Smooth muscle cell (in vitro differentiated cells): ENCODE results near the gene SLC25A46. TPM values are rescaled to one million over a fixed set of nuclear protein-coding genes. Genes with fewer than 3 reads are reported as not detected.

ENCODE experiments used
- DNase-seq: peaks from one replicate; lab custom pipeline; 2025; ENCODE audit not compliant: unreplicated experiment; lab: John Stamatoyannopoulos, UW
- H2AFZ ChIP-seq: fragments of 200-600 bp; sonication (generic); 2 replicates; pipeline ENCODE4 v1.6.0; 2016; ENCODE audit warnings: antibody characterized with exemption, low read depth, mild to moderate bottlenecking
- H3F3A ChIP-seq: fragments of 200-600 bp; sonication (generic); 2 replicates; pipeline ENCODE4 v1.6.0; 2017; ENCODE audit warnings: antibody characterized with exemption, low read depth
- H3K27ac ChIP-seq: fragments of 200-600 bp; sonication (generic); 2 replicates; pipeline ENCODE4 v1.5.1; 2016; ENCODE audit warnings: low read depth, mild to moderate bottlenecking
- H3K27me3 ChIP-seq: fragments of 200-600 bp; sonication (generic); 2 replicates; pipeline ENCODE4 v1.6.1; 2016; ENCODE audit warnings: low read depth, mild to moderate bottlenecking
- H3K36me3 ChIP-seq: fragments of 200-600 bp; sonication (generic); 2 replicates; pipeline ENCODE4 v1.5.1; 2016; ENCODE audit warnings: low read depth
- H3K4me1 ChIP-seq: fragments of 200-600 bp; sonication (generic); 2 replicates; pipeline ENCODE4 v1.5.1; 2016; ENCODE audit warnings: low read depth
- H3K4me2 ChIP-seq: fragments of 200-600 bp; sonication (generic); 2 replicates; pipeline ENCODE4 v1.6.0; 2016; ENCODE audit warnings: mild to moderate bottlenecking
- H3K4me3 ChIP-seq: fragments of 200-600 bp; sonication (generic); 2 replicates; pipeline ENCODE4 v1.5.1; 2016; ENCODE audit warnings: mild to moderate bottlenecking
- H3K79me2 ChIP-seq: fragments of 200-600 bp; sonication (generic); 2 replicates; pipeline ENCODE4 v1.6.0; 2016; ENCODE audit warnings: low read depth, mild to moderate bottlenecking
- H3K9ac ChIP-seq: fragments of 200-600 bp; sonication (generic); 2 replicates; pipeline ENCODE4 v1.6.0; 2016; ENCODE audit warnings: low read depth
- H3K9me3 ChIP-seq: fragments of 200-600 bp; sonication (generic); replicated peaks from 2 replicates; pipeline ENCODE4 v1.5.1; 2016; ENCODE audit warnings: low read depth
- H4K20me1 ChIP-seq: fragments of 200-600 bp; sonication (generic); 2 replicates; pipeline ENCODE4 v1.6.0; 2016; ENCODE audit warnings: low read depth
- WGBS: methylation state at CpG from one replicate; pipeline ENCODE4 v1.1.7; 2016; ENCODE audit warnings: low lambda C conversion rate; 5-methylcytosine and 5-hydroxymethylcytosine counted together
- polyA plus RNA-seq: library from polyadenylated mRNA; unstranded; fragments of >200 nt; fragmentation: Nextera tagmentation; extraction: Ambion mirVana; gene quantifications from 2 replicates; pipeline ENCODE4 v1.2.1, GENCODE V29; 2016
- total RNA-seq: library from RNA; depleted of rRNA; stranded (reverse); fragments of >200 nt; gene quantifications from 2 replicates; pipeline ENCODE4 v1.2.3, GENCODE V29; 2014
- TF ChIP-seq, protein P1 (sequence below): fragments of 200-600 bp; sonication (generic); IDR thresholded peaks from 2 replicates; pipeline ENCODE4 v1.5.1; 2017; ENCODE audit warnings: borderline replicate concordance, mild to moderate bottlenecking, antibody characterized with exemption; ENCODE audit not compliant: insufficient read depth, poor library complexity, severe bottlenecking

The SLC25A46 gene
- total and polyA plus RNA-seq, 2 experiments from 2014 or later, result 22.4 to 58.3 TPM

DNA sequence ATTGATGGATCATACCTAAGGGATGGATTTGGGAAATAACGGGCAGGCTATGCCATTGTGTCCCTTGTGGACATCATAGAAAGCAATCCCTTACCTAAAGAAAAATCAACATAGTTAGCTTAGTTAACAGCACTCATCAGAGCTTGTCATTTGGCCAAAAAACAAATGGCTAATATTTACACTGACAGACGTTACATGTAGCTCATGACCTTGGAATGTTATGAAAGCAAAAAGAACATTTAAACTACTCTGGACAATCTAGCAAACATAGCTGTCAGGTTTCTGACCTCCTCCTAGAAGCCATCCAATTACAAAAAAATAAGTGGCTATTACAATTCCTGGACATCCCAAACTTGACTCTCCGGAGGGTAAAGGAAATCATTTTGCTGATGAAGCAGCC, 36.1 kb upstream of the SLC25A46 start:
- Histone ChIP-seq H3K9ac (no peak overlapping the region), H3K27me3 (no peaks in the 10 kb centered on the region), H3K36me3 (no peaks in the 10 kb centered on the region), H3K4me3 (no peak overlapping the region), H3K27ac (no peak overlapping the region), H3K4me2 (no peak overlapping the region), H3K79me2 (no peaks in the 10 kb centered on the region), H2AFZ (no peak overlapping the region), H3K4me1 (no peaks in the 10 kb centered on the region), H3K9me3 (no peaks in the 10 kb centered on the region), H4K20me1 (no peaks in the 10 kb centered on the region), H3F3A (no peaks in the 10 kb centered on the region)
- 79% methylated on average over 3 of the region's 3 CpGs for WGBS
- no peak for DNase-seq
- TF ChIP-seq, protein P1, sequence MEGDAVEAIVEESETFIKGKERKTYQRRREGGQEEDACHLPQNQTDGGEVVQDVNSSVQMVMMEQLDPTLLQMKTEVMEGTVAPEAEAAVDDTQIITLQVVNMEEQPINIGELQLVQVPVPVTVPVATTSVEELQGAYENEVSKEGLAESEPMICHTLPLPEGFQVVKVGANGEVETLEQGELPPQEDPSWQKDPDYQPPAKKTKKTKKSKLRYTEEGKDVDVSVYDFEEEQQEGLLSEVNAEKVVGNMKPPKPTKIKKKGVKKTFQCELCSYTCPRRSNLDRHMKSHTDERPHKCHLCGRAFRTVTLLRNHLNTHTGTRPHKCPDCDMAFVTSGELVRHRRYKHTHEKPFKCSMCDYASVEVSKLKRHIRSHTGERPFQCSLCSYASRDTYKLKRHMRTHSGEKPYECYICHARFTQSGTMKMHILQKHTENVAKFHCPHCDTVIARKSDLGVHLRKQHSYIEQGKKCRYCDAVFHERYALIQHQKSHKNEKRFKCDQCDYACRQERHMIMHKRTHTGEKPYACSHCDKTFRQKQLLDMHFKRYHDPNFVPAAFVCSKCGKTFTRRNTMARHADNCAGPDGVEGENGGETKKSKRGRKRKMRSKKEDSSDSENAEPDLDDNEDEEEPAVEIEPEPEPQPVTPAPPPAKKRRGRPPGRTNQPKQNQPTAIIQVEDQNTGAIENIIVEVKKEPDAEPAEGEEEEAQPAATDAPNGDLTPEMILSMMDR, result no peak

DNA sequence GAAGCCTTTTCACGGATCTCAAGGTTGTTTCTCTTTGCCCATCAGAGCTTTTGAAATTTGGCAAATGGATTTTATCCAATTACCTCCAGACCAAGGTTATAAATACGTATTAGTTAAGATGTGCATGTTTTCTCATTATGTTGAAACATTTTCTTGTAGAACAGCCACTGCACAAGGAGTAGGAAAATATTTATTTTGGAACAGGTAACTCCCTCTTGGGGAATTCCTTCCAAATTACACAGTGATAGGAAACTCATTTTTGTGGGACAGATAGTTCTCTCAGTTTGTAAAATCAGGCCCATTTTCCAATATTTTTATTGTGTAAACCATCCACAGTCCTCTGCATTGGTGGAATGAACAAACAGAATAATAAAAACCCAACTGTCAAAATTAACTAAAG, 35.3 kb upstream of the SLC25A46 start:
- TF ChIP-seq, protein P1, result no peak
- H3K4me3 ChIP-seq, result no peak overlapping the region
- DNase-seq, result no peak
- H3K27ac ChIP-seq, result no peak overlapping the region
- no peaks in the 10 kb centered on the region for H3F3A ChIP-seq
- H3K9ac ChIP-seq, result no peak overlapping the region
- no peaks in the 10 kb centered on the region for H3K79me2 ChIP-seq
- H3K36me3 ChIP-seq, result no peaks in the 10 kb centered on the region
- no peaks in the 10 kb centered on the region for H4K20me1 ChIP-seq
- H3K9me3 ChIP-seq, result no peaks in the 10 kb centered on the region
- H3K4me1 ChIP-seq, result no peaks in the 10 kb centered on the region
- no peak overlapping the region for H3K4me2 ChIP-seq
- H3K27me3 ChIP-seq, result no peaks in the 10 kb centered on the region
- 78% methylated on average over 2 of the region's 2 CpGs for WGBS
- no peak overlapping the region for H2AFZ ChIP-seq

DNA sequence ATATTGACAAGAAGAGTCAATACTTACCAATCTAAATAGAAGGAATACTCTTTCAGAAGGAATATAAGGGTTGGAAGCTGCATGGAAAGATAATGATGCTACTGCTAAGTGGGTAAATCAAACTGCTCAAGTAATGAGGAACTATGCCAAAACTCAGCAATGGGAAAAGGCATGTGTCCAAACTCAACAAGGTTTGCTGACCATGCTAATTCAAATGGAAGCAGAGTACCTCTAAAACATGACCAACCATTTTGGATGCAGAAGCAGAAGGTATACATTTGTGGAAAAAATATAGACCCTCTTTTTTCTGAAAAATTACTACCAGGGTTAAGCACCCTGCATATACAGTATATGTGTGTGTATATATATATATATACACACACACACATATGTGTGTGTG, 33.5 kb upstream of the SLC25A46 start:
- no peak overlapping the region for H3K4me2 ChIP-seq
- H3K4me1 ChIP-seq, result no peaks in the 10 kb centered on the region
- TF ChIP-seq, protein P1, result no peak
- no peaks in the 10 kb centered on the region for H3K27me3 ChIP-seq
- no peak overlapping the region for H3K27ac ChIP-seq
- no peak for DNase-seq
- no peaks in the 10 kb centered on the region for H4K20me1 ChIP-seq
- H3K9me3 ChIP-seq, result no peaks in the 10 kb centered on the region
- no peak overlapping the region for H3K4me3 ChIP-seq
- no peak overlapping the region for H3K9ac ChIP-seq
- H3K36me3 ChIP-seq, result no peaks in the 10 kb centered on the region
- no peaks in the 10 kb centered on the region for H3F3A ChIP-seq
- no peak overlapping the region for H2AFZ ChIP-seq
- H3K79me2 ChIP-seq, result no peaks in the 10 kb centered on the region

DNA sequence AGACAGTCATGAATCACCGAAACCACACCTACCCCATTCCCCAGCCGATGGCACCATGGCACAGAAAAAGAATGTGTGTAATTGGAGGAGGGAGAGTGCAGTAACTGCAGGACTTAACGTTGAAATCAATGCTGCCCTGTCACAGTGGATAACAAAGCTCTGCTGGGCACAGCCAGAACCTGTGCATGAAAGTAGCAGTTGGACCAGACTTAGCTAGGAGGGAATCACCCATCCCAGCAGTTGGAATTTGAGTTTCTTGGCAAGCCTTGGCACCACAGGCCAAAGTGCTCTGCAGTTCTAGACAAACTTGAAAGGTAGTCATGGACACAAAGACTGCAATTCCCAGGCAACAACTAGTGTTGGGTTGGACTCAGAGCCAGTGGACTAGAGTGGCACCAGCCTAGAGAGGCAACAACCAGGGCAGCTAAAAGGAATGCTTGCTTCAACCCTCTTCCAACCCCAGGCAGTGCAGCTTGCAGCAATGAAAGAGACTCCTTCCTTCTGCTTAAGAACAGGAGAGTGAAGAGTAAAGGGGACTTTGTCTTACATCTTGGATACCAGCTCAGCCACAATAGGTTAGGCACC, 31.5 kb upstream of the SLC25A46 start:
- H4K20me1 ChIP-seq, result no peaks in the 10 kb centered on the region

More for the DNA sequence above, 31.5 kb upstream of the SLC25A46 start:
- Histone ChIP-seq H3K9ac (no peak overlapping the region), H3F3A (no peaks in the 10 kb centered on the region), H3K4me3 (no peak overlapping the region), H2AFZ (no peak overlapping the region), H3K4me1 (no peaks in the 10 kb centered on the region), H3K79me2 (no peaks in the 10 kb centered on the region), H3K9me3 (no peaks in the 10 kb centered on the region), H3K27me3 (no peaks in the 10 kb centered on the region), H3K36me3 (no peaks in the 10 kb centered on the region), H3K4me2 (no peak overlapping the region), H3K27ac (no peak overlapping the region)
- 82% methylated on average over 3 of the region's 3 CpGs for WGBS
- DNase-seq, result no peak
- TF ChIP-seq, protein P1, result no peak
